ENCODE data around the gene AVPR2. TPM values are rescaled to one million over a fixed set of nuclear protein-coding genes. Genes with fewer than 3 reads are reported as not detected.

AVPR2 gene
- total RNA-seq, 1 donor = not detected

- H3K4me3 ChIP-seq (ENCODE audit: insufficient read depth, low read length) = no peak overlapping the region
- H3K4me1 ChIP-seq (ENCODE audit: insufficient read depth, low read length) = no peaks in the 10 kb centered on the region
- H3K79me2 ChIP-seq (ENCODE audit: insufficient read depth, low read length) = no peaks in the 10 kb centered on the region
- H4K20me1 ChIP-seq (ENCODE audit: insufficient read depth, low read length) = no peaks in the 10 kb centered on the region
- no peak overlapping the region for H3K4me2 ChIP-seq (ENCODE audit: insufficient read depth, low read length)
- TF ChIP-seq CTCF (IDR thresholded peaks at IDR 0.05; ENCODE audit: extremely low read depth, low read depth, low read length) = no peak
- no peak overlapping the region for H2AFZ ChIP-seq (ENCODE audit: low read length)
- H3K36me3 ChIP-seq (ENCODE audit: insufficient read depth, low read length) = no peaks in the 10 kb centered on the region
- H3K27ac ChIP-seq (ENCODE audit: low read depth, low read length) = no peak overlapping the region
- DNase-seq (ENCODE audit: insufficient read length, low spot score, missing footprints) = peak; percentile 37
- H3K27me3 ChIP-seq (ENCODE audit: insufficient read depth, low read length) = no peaks in the 10 kb centered on the region
- H3K9me3 ChIP-seq (ENCODE audit: low read depth, low read length) = no peaks in the 10 kb centered on the region
Observed at GRCh38 chrX:153911798-153912197, 7.3 kb downstream of the AVPR2 start.

DNA sequence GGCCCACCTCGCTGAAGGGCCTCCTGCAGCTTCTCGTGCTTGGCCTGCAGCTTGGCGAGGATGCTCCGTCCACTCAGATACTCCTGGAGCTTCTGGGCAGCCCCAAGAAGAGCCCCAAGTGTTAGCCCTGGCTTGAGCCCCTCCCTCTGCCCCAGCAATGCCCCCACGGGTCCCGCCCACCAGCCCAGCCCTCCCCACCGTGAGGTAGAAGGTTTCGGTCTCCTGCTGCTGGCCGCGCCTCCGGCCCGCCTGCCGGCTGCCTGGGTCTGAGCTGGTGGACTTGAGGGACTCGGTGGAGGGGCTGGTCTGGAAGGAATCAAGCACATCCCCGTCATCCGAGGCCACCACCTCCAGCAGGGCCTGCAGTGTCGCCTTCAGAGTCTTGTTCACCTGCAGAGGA lies 8.7 kb downstream of the AVPR2 start:
- Histone ChIP-seq H3K4me1 (ENCODE audit: insufficient read depth, low read length) (no peaks in the 10 kb centered on the region), H2AFZ (ENCODE audit: low read length) (no peak overlapping the region), H3K4me2 (ENCODE audit: insufficient read depth, low read length) (no peak overlapping the region), H3K9me3 (ENCODE audit: low read depth, low read length) (no peaks in the 10 kb centered on the region), H3K36me3 (ENCODE audit: insufficient read depth, low read length) (no peaks in the 10 kb centered on the region), H4K20me1 (ENCODE audit: insufficient read depth, low read length) (no peaks in the 10 kb centered on the region), H3K4me3 (ENCODE audit: insufficient read depth, low read length) (no peak overlapping the region), H3K27me3 (ENCODE audit: insufficient read depth, low read length) (no peaks in the 10 kb centered on the region), H3K79me2 (ENCODE audit: insufficient read depth, low read length) (no peaks in the 10 kb centered on the region), H3K27ac (ENCODE audit: low read depth, low read length) (no peak overlapping the region)
- DNase-seq (ENCODE audit: insufficient read length, low spot score, missing footprints) = peak; percentile 55
- TF ChIP-seq CTCF (IDR thresholded peaks at IDR 0.05; ENCODE audit: extremely low read depth, low read depth, low read length) = no peak

DNA sequence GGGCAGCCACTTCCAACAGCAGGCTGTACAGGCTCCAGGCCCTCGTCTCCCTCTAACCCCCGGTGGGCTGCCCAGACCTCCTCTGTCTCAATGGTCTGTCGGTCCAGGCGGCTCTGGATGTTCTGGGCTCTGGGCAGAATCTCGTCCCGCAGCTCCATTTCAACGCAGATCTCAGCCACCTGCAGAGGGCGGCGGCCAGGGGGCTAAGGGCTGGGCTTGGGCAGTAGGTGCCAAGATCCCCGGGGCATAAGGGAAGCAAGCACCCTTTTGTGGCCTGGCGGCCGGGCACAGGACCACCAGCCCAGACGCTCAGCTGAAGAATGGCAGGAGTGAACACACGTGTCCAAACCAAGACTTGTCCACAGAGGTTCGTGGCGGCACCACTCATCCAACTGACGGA lies 9.2 kb downstream of the AVPR2 start:
- H4K20me1 ChIP-seq (ENCODE audit: insufficient read depth, low read length) = no peaks in the 10 kb centered on the region
- H3K36me3 ChIP-seq (ENCODE audit: insufficient read depth, low read length) = no peaks in the 10 kb centered on the region
- no peaks in the 10 kb centered on the region for H3K27me3 ChIP-seq (ENCODE audit: insufficient read depth, low read length)
- no peak for TF ChIP-seq CTCF (IDR thresholded peaks at IDR 0.05; ENCODE audit: extremely low read depth, low read depth, low read length)
- H3K27ac ChIP-seq (ENCODE audit: low read depth, low read length) = no peak overlapping the region
- H3K4me3 ChIP-seq (ENCODE audit: insufficient read depth, low read length) = no peak overlapping the region
- H3K9me3 ChIP-seq (ENCODE audit: low read depth, low read length) = no peaks in the 10 kb centered on the region
- DNase-seq (ENCODE audit: insufficient read length, low spot score, missing footprints) = peak; percentile 50
- no peak overlapping the region for H3K4me2 ChIP-seq (ENCODE audit: insufficient read depth, low read length)
- no peak overlapping the region for H2AFZ ChIP-seq (ENCODE audit: low read length)
- H3K79me2 ChIP-seq (ENCODE audit: insufficient read depth, low read length) = no peaks in the 10 kb centered on the region
- no peaks in the 10 kb centered on the region for H3K4me1 ChIP-seq (ENCODE audit: insufficient read depth, low read length)

DNA sequence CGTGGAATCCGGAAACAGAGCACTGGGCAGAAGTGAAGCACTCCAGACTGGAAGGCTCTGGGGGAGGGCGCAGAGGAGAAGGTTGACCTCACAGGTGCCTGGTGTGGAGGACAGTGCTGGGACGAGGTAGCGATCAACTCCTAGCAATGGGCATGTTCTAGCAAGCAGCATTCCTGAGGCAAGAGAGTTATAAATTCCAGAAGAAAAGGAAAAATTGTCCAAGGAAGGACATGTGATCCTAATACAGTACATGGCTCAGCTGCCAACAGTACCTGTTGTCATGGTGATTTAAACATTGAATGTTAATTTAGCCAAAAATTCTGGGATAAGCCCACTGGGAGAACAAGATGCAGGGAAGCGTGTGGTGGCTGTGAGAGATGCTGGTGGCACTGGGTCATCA lies 13.4 kb downstream of the AVPR2 start:
- Histone ChIP-seq H2AFZ (ENCODE audit: low read length) (no peak overlapping the region), H3K4me1 (ENCODE audit: insufficient read depth, low read length) (no peaks in the 10 kb centered on the region), H3K4me3 (ENCODE audit: insufficient read depth, low read length) (no peak overlapping the region), H3K27me3 (ENCODE audit: insufficient read depth, low read length) (peaks cover 5% of the 10 kb centered on the region), H4K20me1 (ENCODE audit: insufficient read depth, low read length) (no peaks in the 10 kb centered on the region), H3K9me3 (ENCODE audit: low read depth, low read length) (no peaks in the 10 kb centered on the region), H3K36me3 (ENCODE audit: insufficient read depth, low read length) (no peaks in the 10 kb centered on the region), H3K79me2 (ENCODE audit: insufficient read depth, low read length) (no peaks in the 10 kb centered on the region), H3K4me2 (ENCODE audit: insufficient read depth, low read length) (no peak overlapping the region), H3K27ac (ENCODE audit: low read depth, low read length) (no peak overlapping the region)
- peak; percentile 42 for DNase-seq (ENCODE audit: insufficient read length, low spot score, missing footprints)
- no peak for TF ChIP-seq CTCF (IDR thresholded peaks at IDR 0.05; ENCODE audit: extremely low read depth, low read depth, low read length)
